Mesendoderm (in vitro differentiated cells): ENCODE data around the gene GALNT13.
"Not testable (repeated sequence)": the region's sequence is repeated elsewhere in the genome, so short reads cannot be mapped to it uniquely, and the experiment has no call there.

ENCODE experiments used
- DNase-seq: peaks from one replicate; pipeline ENCODE4 v3.0.0; 2013
- H2AK5ac ChIP-seq: 2 replicates; pipeline ENCODE4 v1.6.1; 2013; ENCODE audit warnings: low read length, inconsistent platforms
- H2BK120ac ChIP-seq: 2 replicates; pipeline ENCODE4 v1.6.1; 2013; ENCODE audit warnings: low read depth, mild to moderate bottlenecking, low read length, moderate library complexity, mixed read lengths
- H2BK15ac ChIP-seq: replicated peaks from 2 replicates; pipeline ENCODE4 v1.6.1; 2013; ENCODE audit warnings: low read depth, mild to moderate bottlenecking, moderate library complexity
- H2BK5ac ChIP-seq: 2 replicates; pipeline ENCODE4 v1.6.1; 2013; ENCODE audit warnings: low read length, inconsistent platforms
- H3K18ac ChIP-seq: 2 replicates; pipeline ENCODE4 v1.6.1; 2013; ENCODE audit warnings: mild to moderate bottlenecking, low read length, mixed read lengths
- H3K23ac ChIP-seq: one replicate; pipeline ENCODE4 v1.6.1; 2013; ENCODE audit warnings: low read length
- H3K27ac ChIP-seq: 2 replicates; pipeline ENCODE4 v1.5.1; 2013; ENCODE audit warnings: low read depth, mild to moderate bottlenecking, inconsistent platforms, low read length, moderate library complexity
- H3K27me3 ChIP-seq: 2 replicates; pipeline ENCODE4 v1.6.1; 2013; ENCODE audit warnings: low read length, control low read depth, mild to moderate bottlenecking, inconsistent platforms; ENCODE audit not compliant: insufficient read depth, poor library complexity
- H3K36me3 ChIP-seq: 2 replicates; pipeline ENCODE4 v1.6.1; 2013; ENCODE audit warnings: low read length, inconsistent platforms; ENCODE audit not compliant: control insufficient read depth, insufficient read depth
- H3K4ac ChIP-seq: one replicate; pipeline ENCODE4 v1.6.1; 2013; ENCODE audit warnings: low read depth, mild to moderate bottlenecking, low read length, moderate library complexity
- H3K4me1 ChIP-seq: 2 replicates; pipeline ENCODE4 v1.6.1; 2013; ENCODE audit warnings: low read depth, low read length, inconsistent platforms; ENCODE audit not compliant: control insufficient read depth
- H3K4me2 ChIP-seq: 2 replicates; pipeline ENCODE4 v1.6.1; 2013; ENCODE audit warnings: low read length
- H3K4me3 ChIP-seq: 2 replicates; pipeline ENCODE4 v1.5.1; 2013; ENCODE audit warnings: mild to moderate bottlenecking, low read length
- H3K56ac ChIP-seq: one replicate; pipeline ENCODE4 v1.6.1; 2013; ENCODE audit warnings: low read length
- H3K79me1 ChIP-seq: 2 replicates; pipeline ENCODE4 v1.6.1; 2013; ENCODE audit warnings: low read length, inconsistent platforms
- H3K79me2 ChIP-seq: 2 replicates; pipeline ENCODE4 v1.6.1; 2013; ENCODE audit warnings: mild to moderate bottlenecking, low read length; ENCODE audit not compliant: control insufficient read depth, insufficient read depth
- H3K9ac ChIP-seq: 2 replicates; pipeline ENCODE4 v1.6.1; 2013; ENCODE audit warnings: low read length, inconsistent platforms
- H4K5ac ChIP-seq: one replicate; pipeline ENCODE4 v1.6.1; 2013; ENCODE audit warnings: low read length
- H4K8ac ChIP-seq: one replicate; pipeline ENCODE4 v1.6.1; 2013; ENCODE audit warnings: low read depth, mild to moderate bottlenecking, control low read depth, low read length, moderate library complexity
- WGBS: extraction: QIAGEN DNeasy Blood & Tissue Kit; methylation state at CpG from one replicate; pipeline ENCODE4 v1.1.7; 2013; ENCODE audit warnings: low lambda C conversion rate, missing lambda C conversion rate; ENCODE audit not compliant: insufficient coverage; ENCODE audit errors: extremely low coverage; 5-methylcytosine and 5-hydroxymethylcytosine counted together

Gene GALNT13

GRCh38 chr2:154457286-154457685 lies 585.6 kb downstream of the GALNT13 start:
- no peaks in the 10 kb centered on the region for H3K79me2 ChIP-seq
- no peak overlapping the region for H3K27ac ChIP-seq
- H4K8ac ChIP-seq, result no peak overlapping the region
- H2BK5ac ChIP-seq, result no peak overlapping the region
- H3K4me1 ChIP-seq, result peaks cover 3% of the 10 kb centered on the region
- H3K27me3 ChIP-seq, result no peaks in the 10 kb centered on the region
- no peak overlapping the region for H3K4me2 ChIP-seq
- no peak overlapping the region for H3K9ac ChIP-seq
- DNase-seq, result no peak
- H2AK5ac ChIP-seq, result no peak overlapping the region
- H4K5ac ChIP-seq, result no peak overlapping the region
- no peak overlapping the region for H3K56ac ChIP-seq
- H3K23ac ChIP-seq, result no peak overlapping the region
- no peaks in the 10 kb centered on the region for H3K79me1 ChIP-seq
- H3K4ac ChIP-seq, result peak overlapping the region; percentile 9
- H3K36me3 ChIP-seq, result no peaks in the 10 kb centered on the region
- WGBS, result no CpG with 5 or more reads among the region's 2 CpGs
- peak overlapping the region; percentile 85 for H2BK15ac ChIP-seq
- no peak overlapping the region for H2BK120ac ChIP-seq
- peak overlapping the region; percentile 68 for H3K18ac ChIP-seq
- H3K4me3 ChIP-seq, result no peak overlapping the region

GRCh38 chr2:154459286-154459685 lies 587.6 kb downstream of the GALNT13 start:
- Histone ChIP-seq H3K4me2 (no peak overlapping the region), H3K4ac (no peak overlapping the region), H3K36me3 (no peaks in the 10 kb centered on the region), H4K5ac (no peak overlapping the region), H3K56ac (no peak overlapping the region), H2BK15ac (no peak overlapping the region), H3K18ac (no peak overlapping the region), H3K4me1 (no peaks in the 10 kb centered on the region), H3K4me3 (no peak overlapping the region), H3K23ac (no peak overlapping the region), H3K79me1 (no peaks in the 10 kb centered on the region), H2BK5ac (no peak overlapping the region), H3K27me3 (no peaks in the 10 kb centered on the region), H3K27ac (no peak overlapping the region), H4K8ac (no peak overlapping the region), H3K9ac (no peak overlapping the region), H3K79me2 (no peaks in the 10 kb centered on the region), H2BK120ac (no peak overlapping the region), H2AK5ac (no peak overlapping the region)
- DNase-seq, result no peak

GRCh38 chr2:154462634-154463033 lies 590.9 kb downstream of the GALNT13 start:
- H3K4me2 ChIP-seq, result no peak overlapping the region
- no peaks in the 10 kb centered on the region for H3K79me2 ChIP-seq
- H3K4ac ChIP-seq, result no peak overlapping the region
- no peak overlapping the region for H2BK5ac ChIP-seq
- no peaks in the 10 kb centered on the region for H3K36me3 ChIP-seq
- H3K56ac ChIP-seq, result no peak overlapping the region
- H2AK5ac ChIP-seq, result no peak overlapping the region
- no peaks in the 10 kb centered on the region for H3K27me3 ChIP-seq
- H3K79me1 ChIP-seq, result no peaks in the 10 kb centered on the region
- no peak overlapping the region for H2BK120ac ChIP-seq
- no peak overlapping the region for H3K27ac ChIP-seq
- no peaks in the 10 kb centered on the region for H3K4me1 ChIP-seq
- no peak overlapping the region for H3K9ac ChIP-seq
- H2BK15ac ChIP-seq, result no peak overlapping the region
- H4K5ac ChIP-seq, result no peak overlapping the region
- no peak overlapping the region for H3K23ac ChIP-seq
- no peak overlapping the region for H3K18ac ChIP-seq
- H4K8ac ChIP-seq, result no peak overlapping the region
- no peak overlapping the region for H3K4me3 ChIP-seq
- WGBS, result no CpG with 5 or more reads among the region's 5 CpGs
- DNase-seq, result no peak

DNA sequence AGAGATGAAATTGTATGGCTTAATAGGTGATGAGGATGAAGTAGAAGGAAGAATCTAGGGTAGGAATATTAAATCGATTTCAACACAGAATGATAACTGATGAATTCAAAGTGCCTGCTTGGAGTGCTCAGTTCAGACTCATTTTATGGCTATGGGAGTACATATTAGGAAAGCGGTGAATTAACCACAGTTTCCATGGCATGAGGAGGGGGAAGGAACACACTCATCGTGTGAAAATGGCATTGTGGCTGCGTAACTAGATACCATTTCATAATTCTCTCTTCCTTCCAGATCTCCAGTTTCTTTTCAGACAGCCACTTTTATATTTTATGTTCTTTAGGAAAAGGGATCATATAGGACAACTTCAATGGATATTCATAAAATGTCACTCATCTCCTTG lies 594.5 kb downstream of the GALNT13 start:
- Histone ChIP-seq H4K5ac (no peak overlapping the region), H3K36me3 (no peaks in the 10 kb centered on the region), H3K23ac (no peak overlapping the region), H3K4me1 (no peaks in the 10 kb centered on the region), H2BK15ac (no peak overlapping the region), H3K27me3 (no peaks in the 10 kb centered on the region), H2BK5ac (no peak overlapping the region), H3K56ac (no peak overlapping the region), H3K9ac (no peak overlapping the region), H3K4ac (no peak overlapping the region), H3K4me3 (no peak overlapping the region), H2AK5ac (no peak overlapping the region), H3K18ac (no peak overlapping the region), H3K27ac (no peak overlapping the region), H3K79me2 (no peaks in the 10 kb centered on the region), H4K8ac (no peak overlapping the region), H2BK120ac (no peak overlapping the region), H3K4me2 (no peak overlapping the region), H3K79me1 (no peaks in the 10 kb centered on the region)
- no peak for DNase-seq
- no CpG with 5 or more reads among the region's 4 CpGs for WGBS

- H3K79me1 ChIP-seq, result no peaks in the 10 kb centered on the region
Measured at GRCh38 chr2:154470376-154470775, 598.7 kb downstream of the GALNT13 start.

DNA sequence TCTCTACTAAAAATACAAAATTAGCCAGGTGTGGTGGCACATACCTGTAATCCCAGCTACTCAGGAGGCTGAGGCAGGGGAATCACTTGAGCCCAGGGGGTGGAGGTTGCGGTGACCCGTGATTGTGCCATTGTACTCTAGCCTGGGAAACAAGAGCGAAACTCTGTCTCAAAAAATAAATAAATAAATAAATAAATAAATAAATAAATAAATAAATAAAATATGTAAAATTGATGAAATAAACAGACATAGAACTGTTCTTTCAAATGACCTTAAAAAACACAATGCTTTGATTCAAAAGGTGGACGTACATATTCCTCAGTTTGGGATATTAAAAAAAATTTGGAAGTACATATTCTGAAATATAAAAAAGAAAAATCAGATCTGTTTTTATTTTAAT lies 599.8 kb downstream of the GALNT13 start:
- not testable (repeated sequence) for H3K79me1 ChIP-seq, H3K79me2 ChIP-seq, H3K27ac ChIP-seq, H3K18ac ChIP-seq, H2BK120ac ChIP-seq, H2BK5ac ChIP-seq, H3K4ac ChIP-seq, H3K27me3 ChIP-seq, H3K56ac ChIP-seq, H3K9ac ChIP-seq, H4K5ac ChIP-seq, H3K4me3 ChIP-seq, H2BK15ac ChIP-seq, H3K23ac ChIP-seq, H2AK5ac ChIP-seq, H4K8ac ChIP-seq, H3K4me2 ChIP-seq, DNase-seq, H3K36me3 ChIP-seq, H3K4me1 ChIP-seq
- no CpG with 5 or more reads among the region's 4 CpGs for WGBS

More at GRCh38 chr2:154470376-154470775, 598.7 kb downstream of the GALNT13 start:
- H2BK5ac ChIP-seq, result no peak overlapping the region
- no peak for DNase-seq
- H3K4me1 ChIP-seq, result no peaks in the 10 kb centered on the region
- H4K5ac ChIP-seq, result no peak overlapping the region
- H2BK15ac ChIP-seq, result no peak overlapping the region
- H3K4me3 ChIP-seq, result no peak overlapping the region
- H4K8ac ChIP-seq, result no peak overlapping the region
- no peaks in the 10 kb centered on the region for H3K36me3 ChIP-seq
- H2AK5ac ChIP-seq, result no peak overlapping the region
- H3K18ac ChIP-seq, result peak overlapping the region; percentile 2
- H3K4ac ChIP-seq, result no peak overlapping the region
- H3K27me3 ChIP-seq, result no peaks in the 10 kb centered on the region
- no peak overlapping the region for H2BK120ac ChIP-seq
- H3K56ac ChIP-seq, result no peak overlapping the region
- no peak overlapping the region for H3K4me2 ChIP-seq
- no peaks in the 10 kb centered on the region for H3K79me2 ChIP-seq
- H3K9ac ChIP-seq, result no peak overlapping the region
- H3K27ac ChIP-seq, result no peak overlapping the region
- WGBS, result 100% methylated on average over 1 of the region's 2 CpGs
- H3K23ac ChIP-seq, result no peak overlapping the region
